Measurements from ENCODE around the gene ENTPD6. TPM values are rescaled to one million over a fixed set of nuclear protein-coding genes. Genes with fewer than 3 reads are reported as not detected.

ENTPD6 gene
- 87.1 and 97.2 TPM in 2 replicates for total RNA-seq

GRCh38 chr20:25195014-25195961 is at the start of gene ENTPD6:
TSS of gene ENTPD6 (plus strand) at chr20:25195712. CDS start at chr20:25206537, 10,825 bp downstream.

GRCh38 chr20:25247956-25248785 is 52.7 kb downstream of the ENTPD6 start, which contains the start of gene PYGB:
TSS of gene PYGB (plus strand) at chr20:25248085. CDS start at chr20:25248179, 94 bp downstream.

Other genes starting within 250 kb of the ENTPD6 start
- gene CST7, start 246.4 kb upstream of the ENTPD6 start, total RNA-seq = not detected in 2 replicates
- 97.7 and 99.6 TPM in 2 replicates for gene APMAP, start 203.0 kb upstream of the ENTPD6 start, total RNA-seq
- 1.3 and 1.8 TPM in 2 replicates for gene ACSS1, start 137.6 kb upstream of the ENTPD6 start, total RNA-seq
- not detected in 2 replicates for gene VSX1, start 113.6 kb upstream of the ENTPD6 start, total RNA-seq
- 207 and 218 TPM in 2 replicates for gene PYGB, start 52.4 kb downstream of the ENTPD6 start, total RNA-seq
- 79.2 and 82.8 TPM in 2 replicates for gene ABHD12, start 195.1 kb downstream of the ENTPD6 start, total RNA-seq
- 18.4 and 19.5 TPM in 2 replicates for gene GINS1, start 212.0 kb downstream of the ENTPD6 start, total RNA-seq